Measurements from ENCODE around the gene COL11A2.
A peak's percentile ranks its signal among the peaks of the same experiment; 100 is the strongest.

Gene COL11A2

GRCh38 chr6:33191383-33192104 is 723 bp downstream of the COL11A2 start:
- DNase-seq: no peak

- no peak for DNase-seq
Measured at GRCh38 chr6:33190504-33191107, 1.7 kb downstream of the COL11A2 start.

GRCh38 chr6:33189625-33190448 is 2.4 kb downstream of the COL11A2 start:
- DNase-seq: no peak

DNA sequence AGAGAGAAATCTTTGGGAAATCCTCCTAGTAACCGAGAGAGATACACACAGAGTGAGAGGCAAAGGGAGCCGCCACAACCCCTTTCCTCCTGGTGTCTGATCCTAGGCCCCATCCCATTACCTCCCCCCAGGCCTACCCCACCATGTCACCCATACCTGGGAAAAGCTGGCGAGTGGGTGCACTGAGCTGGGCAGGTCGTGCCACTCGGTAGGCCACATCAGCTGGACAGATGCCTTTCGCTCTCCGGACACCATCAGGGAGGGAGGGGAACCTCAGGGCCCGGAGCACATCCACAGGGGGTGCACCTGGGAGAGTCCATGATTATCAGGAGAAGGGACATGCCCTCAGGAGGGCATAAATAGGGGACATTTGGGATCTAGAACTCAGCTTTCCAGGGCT is 3.1 kb downstream of the COL11A2 start:
- DNase-seq: no peak

- DNase-seq: no peak
Measured at GRCh38 chr6:33187809-33188208, 4.5 kb downstream of the COL11A2 start.

GRCh38 chr6:33185654-33186187 is 6.5 kb downstream of the COL11A2 start:
- no peak for DNase-seq

GRCh38 chr6:33185190-33185589 is 7.1 kb downstream of the COL11A2 start:
- no peak for DNase-seq

DNA sequence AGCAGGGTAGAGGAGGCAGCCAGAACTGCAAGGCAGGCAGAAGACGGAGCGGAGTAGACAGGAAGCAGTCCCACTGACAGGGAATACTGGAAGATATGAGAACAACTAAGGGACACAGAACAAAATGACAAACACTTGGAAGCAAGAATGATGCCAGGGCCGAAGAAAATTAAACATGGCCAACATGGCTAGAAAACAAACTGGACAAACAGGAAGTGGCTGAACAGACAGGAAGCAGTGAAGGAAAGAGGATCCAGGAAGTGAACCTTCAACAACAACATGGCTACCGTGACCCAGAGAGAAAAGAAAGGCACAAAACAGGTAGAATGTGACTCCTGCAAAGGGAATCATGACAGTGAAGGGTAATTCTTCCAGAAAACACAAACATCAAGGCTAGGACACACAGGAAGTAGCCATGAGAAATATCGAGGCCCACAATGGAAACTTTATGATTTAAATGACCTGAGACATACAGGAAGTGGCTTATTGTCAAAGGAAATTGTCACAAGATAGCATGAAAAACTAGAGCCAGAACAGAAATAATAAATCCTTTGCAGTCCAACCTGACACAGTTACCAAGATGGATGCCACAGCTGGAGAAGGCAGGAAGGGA is 9.1 kb downstream of the COL11A2 start:
- DNase-seq: peak; percentile 59

DNA sequence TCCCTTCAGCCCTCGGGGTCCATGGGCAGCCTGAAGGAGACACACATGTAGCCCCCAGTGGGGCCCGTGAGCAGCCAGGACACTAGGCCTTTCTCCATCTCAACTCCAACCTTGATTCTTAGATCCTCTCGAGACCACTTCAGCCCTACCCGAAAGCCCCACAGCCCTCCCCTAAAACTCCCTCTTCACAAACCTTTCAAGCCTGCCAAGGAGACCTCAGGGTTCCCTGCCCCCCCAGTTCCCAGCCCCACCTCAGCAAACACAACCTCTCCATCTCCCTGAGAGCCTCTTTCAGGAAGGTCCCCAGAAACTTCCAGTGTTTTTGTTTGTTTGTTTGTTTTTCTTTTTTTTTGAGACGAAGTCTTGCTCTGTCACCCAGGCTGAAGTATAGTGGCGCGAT is 11.1 kb downstream of the COL11A2 start:
- DNase-seq: no peak

GRCh38 chr6:33178755-33179475 is 13.4 kb downstream of the COL11A2 start:
- DNase-seq: no peak

GRCh38 chr6:33177552-33178446 is 14.5 kb downstream of the COL11A2 start:
- DNase-seq: no peak

DNA sequence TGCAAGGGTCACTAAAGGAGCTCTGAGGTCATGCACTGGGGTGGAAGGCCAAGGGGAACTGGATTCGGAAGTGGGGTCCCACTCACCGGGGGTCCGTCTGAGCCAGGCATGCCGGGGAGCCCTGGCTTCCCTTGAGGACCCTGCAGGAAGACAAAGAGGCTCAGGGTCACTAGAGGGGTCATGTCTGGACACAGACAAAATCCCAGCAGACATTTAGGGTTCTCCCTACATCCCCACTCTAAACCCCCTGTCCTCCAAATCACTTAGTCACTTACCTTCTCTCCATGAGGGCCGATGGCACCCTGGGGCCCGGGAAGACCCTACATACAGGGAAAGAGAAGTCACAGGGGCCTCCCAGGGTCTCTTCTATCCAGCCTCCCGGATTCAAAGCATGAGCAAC is 15.4 kb downstream of the COL11A2 start:
- no peak for DNase-seq

- no peak for DNase-seq
Measured at GRCh38 chr6:33175436-33176069, 16.7 kb downstream of the COL11A2 start.

DNA sequence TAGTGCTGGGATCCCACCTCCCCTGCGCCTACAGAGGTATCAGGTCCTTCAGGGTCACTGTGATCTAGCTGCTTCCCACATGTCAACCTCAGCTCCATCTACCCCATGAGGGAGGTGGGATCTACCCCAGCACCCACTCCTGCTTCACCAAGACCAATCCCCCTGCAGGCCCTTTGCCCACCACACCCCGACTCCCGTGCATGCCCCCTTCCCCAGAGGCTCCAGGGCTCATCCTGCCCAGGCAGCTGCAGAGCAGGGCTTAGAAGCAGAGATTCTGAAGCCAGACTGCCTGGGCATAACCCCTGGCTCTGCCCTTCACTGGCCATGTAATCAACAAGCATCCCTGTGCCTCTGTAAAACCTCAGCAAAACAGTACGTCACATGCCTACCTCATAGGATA is 17.5 kb downstream of the COL11A2 start:
- DNase-seq: no peak

DNA sequence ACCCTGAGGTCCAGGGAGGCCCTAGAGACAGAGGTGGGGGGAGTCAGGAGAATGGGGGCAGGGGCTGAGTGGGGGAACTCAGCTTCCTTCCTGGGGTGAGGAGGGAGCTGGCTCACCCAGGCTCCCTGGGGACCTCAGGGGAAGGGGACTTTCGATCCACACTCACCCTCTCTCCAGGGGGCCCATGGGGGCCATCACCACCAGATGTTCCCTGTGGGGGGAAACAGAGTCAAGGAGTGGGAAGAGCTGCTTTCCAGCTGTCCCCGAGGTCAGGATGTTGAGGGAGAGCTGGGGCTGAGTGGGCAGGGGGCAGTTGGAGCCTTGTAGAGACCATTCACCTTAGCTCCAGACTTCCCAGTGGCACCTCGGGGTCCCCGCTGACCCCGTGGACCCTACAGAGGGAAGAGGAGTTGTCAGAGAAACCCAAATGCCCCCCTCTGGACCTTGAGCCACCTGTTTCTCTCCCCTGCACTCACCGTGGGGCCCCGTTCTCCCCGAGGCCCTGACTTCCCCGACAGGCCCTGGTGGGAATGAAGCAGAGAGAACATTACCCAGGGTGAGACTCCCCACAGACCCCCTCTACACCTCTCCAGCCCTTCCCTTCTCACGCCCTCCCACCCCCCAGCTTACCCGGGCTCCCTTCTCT is 18.6 kb downstream of the COL11A2 start:
- DNase-seq: no peak

- no peak for DNase-seq
Measured at GRCh38 chr6:33172688-33173534, 19.4 kb downstream of the COL11A2 start.

DNA sequence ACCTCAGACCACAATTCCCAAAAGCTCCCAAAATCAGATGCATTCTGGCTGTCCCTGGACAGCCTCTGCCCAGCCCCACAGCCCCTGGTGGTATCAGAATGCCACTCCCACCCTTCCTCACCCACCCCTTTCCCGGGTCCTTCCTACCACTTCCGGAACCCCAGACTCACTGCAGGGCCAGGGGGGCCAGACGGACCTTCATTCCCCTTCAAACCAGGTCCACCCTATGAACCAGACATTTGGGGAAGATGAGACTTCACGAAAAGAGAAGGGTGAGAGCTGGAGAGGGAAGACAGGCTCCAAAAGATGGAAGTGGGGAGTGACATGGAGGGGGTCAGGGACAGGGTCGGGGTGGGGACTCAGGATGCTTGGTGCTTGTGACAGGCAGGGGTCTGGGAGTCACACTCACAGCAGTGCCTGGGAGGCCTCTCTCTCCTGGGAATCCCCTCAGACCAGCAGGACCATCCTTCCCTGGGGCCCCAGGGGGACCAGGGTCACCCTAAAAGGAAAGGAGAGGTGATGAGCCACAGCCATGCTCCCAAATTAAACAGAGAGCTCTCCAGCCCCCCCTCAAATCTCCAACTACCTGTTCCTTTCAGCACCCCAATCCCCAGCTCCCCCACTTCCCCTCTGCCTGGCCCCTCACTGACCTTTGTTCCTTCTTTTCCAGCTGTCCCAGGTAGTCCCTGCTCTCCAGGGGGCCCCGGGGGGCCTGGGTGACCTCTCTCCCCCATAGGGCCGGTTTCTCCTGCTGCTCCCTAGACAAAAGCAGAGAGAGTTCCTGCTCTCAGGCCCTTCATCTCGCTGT is 20.2 kb downstream of the COL11A2 start:
- no peak for DNase-seq
